Esophagus squamous epithelium (tissue), 5 donors: ENCODE data around the gene CD82. TPM values are rescaled to one million over a fixed set of nuclear protein-coding genes. Genes with fewer than 3 reads are reported as not detected.

Experiments
- DNase-seq: peaks from one replicate; lab custom pipeline; 2025; lab: John Stamatoyannopoulos, UW
- H3K27ac ChIP-seq, 4 donors: fragments of 200-600 bp; sonication (generic); one replicate each; pipeline ENCODE4 v1.5.1; 2016 to 2019; ENCODE audit warnings: mild to moderate bottlenecking in 1 of 4
- H3K27me3 ChIP-seq, 4 donors: fragments of 200-600 bp; sonication (generic); 1 replicate in 3 of 4; 2 replicates in 1 of 4; pipeline versions ENCODE4 v1.5.1 to v1.6.0; 2017 to 2021; ENCODE audit warnings: antibody characterized with exemption in 1 of 4
- H3K36me3 ChIP-seq, 3 donors: fragments of 200-600 bp; sonication (generic); one replicate each; pipeline ENCODE4 v1.5.1; 2016 to 2019
- H3K4me1 ChIP-seq, 3 donors: fragments of 200-600 bp; sonication (generic); one replicate each; pipeline ENCODE4 v1.5.1; 2017 to 2019
- H3K4me3 ChIP-seq, 4 donors: fragments of 200-600 bp; sonication (generic); 1 replicate in 3 of 4; 2 replicates in 1 of 4; pipeline ENCODE4 v1.5.1; 2016 to 2019; ENCODE audit warnings: mild to moderate bottlenecking in 2 of 4, moderate library complexity in 1 of 4
- H3K9me3 ChIP-seq, 3 donors: fragments of 200-600 bp; sonication (generic); one replicate each; pipeline ENCODE4 v1.5.1; 2016 to 2019
- CTCF ChIP-seq, 6 experiments: fragments of 450-650 bp in 4 of 6; fragments of 200-600 bp in 2 of 6; sonication (generic) in 2 of 6; IDR thresholded peaks; one replicate each; pipeline ENCODE4 v1.5.1; 2016 to 2019; ENCODE audit warnings: antibody characterized with exemption in 6 of 6, mild to moderate bottlenecking in 4 of 6, moderate library complexity in 4 of 6
- POLR2A ChIP-seq, 4 donors: fragments of 450-650 bp; IDR thresholded peaks; one replicate each; pipeline ENCODE4 v1.6.1; 2017; ENCODE audit warnings: antibody characterized with exemption in 4 of 4, mild to moderate bottlenecking in 4 of 4, moderate library complexity in 3 of 4
- WGBS, 2 donors: methylation state at CpG; one replicate each; pipeline ENCODE4 v1.1.5; 2018; 5-methylcytosine and 5-hydroxymethylcytosine counted together
- intact Hi-C: fragments of 100-400 bp; cut with DNase I; formaldehyde crosslinking; loops from one replicate; pipeline ENCODE4 v1.15.0; 2022
- total RNA-seq, 4 donors: library from RNA; depleted of rRNA; stranded (reverse); fragments of >200 nt; gene quantifications; one replicate each; pipeline ENCODE4 v1.1.0, GENCODE V29; 2016
- donor health status: DM: yes; HTN: yes; CAD: no.

CD82 gene
- total RNA-seq, 4 donors from 2014 or later = 70.9 to 137 (median 108) TPM

- WGBS, 2 donors = 77 to 84% methylated on average over 5 of the region's 5 CpGs
- intact Hi-C loops = loop anchor here (10.0 kb wide), 1 partner anchor 439 kb away; the partner anchor contains the start of gene EXT2
These were observed 31.3 kb upstream of the CD82 start for GRCh38 chr11:44533921-44534711.

GRCh38 chr11:44535191-44535980 is 30.1 kb upstream of the CD82 start:
- Histone ChIP-seq H3K9me3 (no peaks in the 10 kb centered on the region), H3K27ac (no peak overlapping the region), H3K4me1 (peaks cover 0 to 4% (median 0%) of the 10 kb centered on the region in 3 donors), H3K4me3 (no peak overlapping the region), H3K36me3 (no peaks in the 10 kb centered on the region), H3K27me3 (peaks cover 0 to 9% (median 0%) of the 10 kb centered on the region in 4 donors)
- no peak for DNase-seq
- no peak for TF ChIP-seq POLR2A (IDR thresholded peaks at IDR 0.05)
- intact Hi-C loops = loop anchor here (10.0 kb wide), 1 partner anchor 441 kb away; the partner anchor contains the start of gene EXT2
- 40% methylated on average over 1 to 11 of the region's 16 CpGs for WGBS, 2 donors

More at GRCh38 chr11:44533921-44534711, 31.3 kb upstream of the CD82 start:
- Histone ChIP-seq H3K36me3 (no peaks in the 10 kb centered on the region), H3K27ac (no peak overlapping the region), H3K9me3 (no peaks in the 10 kb centered on the region), H3K4me1 (peaks cover 0 to 4% (median 0%) of the 10 kb centered on the region in 3 donors), H3K4me3 (no peak overlapping the region), H3K27me3 (peaks cover 0 to 9% (median 0%) of the 10 kb centered on the region in 4 donors)
- TF ChIP-seq CTCF (IDR thresholded peaks at IDR 0.05) (no peak), POLR2A (IDR thresholded peaks at IDR 0.05) (no peak)
- DNase-seq = no peak

- Histone ChIP-seq H3K9me3 (no peaks in the 10 kb centered on the region), H3K36me3 (no peaks in the 10 kb centered on the region), H3K4me1 (peaks cover 0 to 4% (median 0%) of the 10 kb centered on the region in 3 donors), H3K27ac (no peak overlapping the region), H3K4me3 (no peak overlapping the region), H3K27me3 (peaks cover 0 to 9% (median 0%) of the 10 kb centered on the region in 4 donors)
- no peak for DNase-seq
- WGBS, 2 donors = 84 to 89% methylated on average over 10 to 15 of the region's 20 CpGs
- no peak for TF ChIP-seq CTCF (IDR thresholded peaks at IDR 0.05)
- no peak for TF ChIP-seq POLR2A (IDR thresholded peaks at IDR 0.05)
- intact Hi-C loops = loop anchor here (2.0 to 10.0 kb wide), 2 partner anchors 250 to 442 kb away; partner anchors contain the start of gene EXT2
These were observed 28.5 kb upstream of the CD82 start for GRCh38 chr11:44536788-44537516.

- Histone ChIP-seq H3K27me3 (peaks cover 0 to 9% (median 0%) of the 10 kb centered on the region in 4 donors), H3K9me3 (no peaks in the 10 kb centered on the region), H3K4me3 (no peak overlapping the region), H3K4me1 (peaks cover 0 to 4% (median 0%) of the 10 kb centered on the region in 3 donors), H3K27ac (no peak overlapping the region), H3K36me3 (no peaks in the 10 kb centered on the region)
- 77 to 83% methylated on average over 7 to 8 of the region's 9 CpGs for WGBS, 2 donors
- TF ChIP-seq CTCF (IDR thresholded peaks at IDR 0.05) = no peak
- TF ChIP-seq POLR2A (IDR thresholded peaks at IDR 0.05) = no peak
- intact Hi-C loops = loop anchor here (2.0 to 10.0 kb wide), 2 partner anchors 251 to 443 kb away; partner anchors contain the start of gene EXT2
- no peak for DNase-seq
These were observed 27.8 kb upstream of the CD82 start for GRCh38 chr11:44537679-44538078.
